Left ventricle myocardium superior (tissue), 1 donor: ENCODE results near the gene KCNJ9. TPM values are rescaled to one million over a fixed set of nuclear protein-coding genes. Genes with fewer than 3 reads are reported as not detected.

Source experiments
- ATAC-seq: fragments of 200-7000 bp; cut with Tn5 transposase; one replicate; pipeline ENCODE4 v1.9.1; 2020; ENCODE audit warnings: mild to moderate bottlenecking, moderate library complexity
- DNase-seq: peaks from one replicate; pipeline ENCODE4 v3.0.0-alpha.2; 2020
- intact Hi-C: fragments of 100-400 bp; cut with micrococcal nuclease; formaldehyde crosslinking; loops from one replicate; pipeline ENCODE4 v1.11.0; 2022
- total RNA-seq: library from RNA; stranded (reverse); fragmentation: NEBNext Ultra II Directional; extraction: Animal tissue kit (Norgen Biotek cat#: 25700); gene quantifications from one replicate; pipeline ENCODE4 v1.2.1, GENCODE V29; 2021
- donor health status: DM: no; HTN: yes; CAD: no; lungs with severe emphysema.

The KCNJ9 gene
- total RNA-seq, 1 donor from 2014 or later: not detected

- DNase-seq: no peak
- intact Hi-C loops: no loop called here
- ATAC-seq: no peak
Observed at GRCh38 chr1:160084771-160085321, 3.5 kb downstream of the KCNJ9 start.

- DNase-seq (peak; percentile 91), ATAC-seq (peak; percentile 83)
- intact Hi-C loops: no loop called here
Observed at GRCh38 chr1:160085686-160086455, 4.5 kb downstream of the KCNJ9 start.

DNA sequence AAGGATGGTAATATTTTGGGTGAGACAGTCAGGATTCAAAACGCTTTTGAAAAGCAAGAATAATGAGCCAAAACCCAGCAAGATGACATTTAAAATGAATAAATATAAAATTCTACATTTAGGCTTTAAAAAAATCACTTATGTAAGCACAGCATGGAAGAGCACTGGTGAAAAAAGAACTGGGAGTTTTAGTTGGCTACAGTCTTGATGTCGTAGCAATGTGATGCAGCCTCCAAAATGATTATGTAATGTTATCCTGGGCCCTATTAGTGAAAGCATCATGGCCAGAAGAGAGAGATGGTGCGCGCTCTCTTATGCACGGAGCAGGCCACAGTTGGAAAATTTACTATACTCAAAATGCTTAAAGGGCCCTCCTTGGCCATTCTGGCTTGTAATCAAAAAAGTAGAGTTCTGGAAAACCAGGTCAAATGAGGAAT is 5.1 kb downstream of the KCNJ9 start:
- DNase-seq: no peak
- peak; percentile 49 for ATAC-seq
- intact Hi-C loops: no loop called here

- DNase-seq: no peak
- ATAC-seq: no peak
- intact Hi-C loops: no loop called here
Observed at GRCh38 chr1:160087118-160087662, 5.9 kb downstream of the KCNJ9 start.

- ATAC-seq (no peak), DNase-seq (no peak)
- intact Hi-C loops: no loop called here
Observed at GRCh38 chr1:160089883-160090282, 8.5 kb downstream of the KCNJ9 start.

DNA sequence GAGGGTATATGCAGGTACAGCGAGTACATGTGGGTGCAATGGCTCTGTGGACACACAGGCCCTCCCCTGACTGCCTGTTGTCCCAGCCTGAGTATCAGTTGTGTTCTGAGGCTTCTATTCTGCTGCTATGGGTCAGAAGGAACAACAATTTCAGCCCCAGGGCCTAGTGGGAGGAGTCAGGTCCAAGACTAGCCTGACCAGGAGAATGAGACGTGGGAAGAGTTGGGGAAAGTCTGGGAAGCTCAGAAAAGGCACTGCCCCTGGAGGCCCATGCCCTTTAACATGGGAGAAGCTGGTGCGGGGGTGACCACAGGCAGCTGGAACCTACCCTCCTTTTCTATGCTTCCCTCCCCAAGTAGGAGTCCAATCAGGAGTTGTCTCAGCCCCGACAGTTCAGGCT is 9.4 kb downstream of the KCNJ9 start:
- intact Hi-C loops: no loop called here
- ATAC-seq: no peak
- no peak for DNase-seq

DNA sequence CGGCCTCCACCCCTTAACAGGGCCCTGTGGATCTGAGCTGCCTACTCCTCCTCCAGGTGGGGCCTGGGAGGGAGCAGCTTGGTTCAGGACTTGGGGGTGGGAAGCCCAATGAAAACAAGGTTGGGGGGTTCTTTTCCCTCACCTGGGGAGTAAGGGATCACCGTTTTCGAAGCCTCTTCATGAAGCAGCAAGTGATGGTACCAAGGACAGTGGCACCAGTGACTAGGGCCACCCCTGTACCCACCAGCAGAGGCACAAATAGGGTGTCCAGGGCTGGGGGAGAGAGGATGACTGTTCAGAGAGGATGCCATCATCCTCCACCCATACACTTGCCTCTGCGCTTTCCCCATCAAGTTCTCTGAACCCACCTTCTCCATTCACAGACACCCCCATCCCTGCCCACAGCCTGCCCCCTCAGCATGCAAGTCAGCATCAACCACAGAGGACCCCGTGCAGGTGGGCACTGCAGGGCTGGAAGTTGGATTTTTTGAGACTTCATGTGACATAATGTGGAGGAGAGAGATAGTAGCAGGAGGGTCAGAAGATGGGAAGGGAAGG is 10.4 kb downstream of the KCNJ9 start:
- intact Hi-C loops: no loop called here
- ATAC-seq: no peak
- no peak for DNase-seq

DNA sequence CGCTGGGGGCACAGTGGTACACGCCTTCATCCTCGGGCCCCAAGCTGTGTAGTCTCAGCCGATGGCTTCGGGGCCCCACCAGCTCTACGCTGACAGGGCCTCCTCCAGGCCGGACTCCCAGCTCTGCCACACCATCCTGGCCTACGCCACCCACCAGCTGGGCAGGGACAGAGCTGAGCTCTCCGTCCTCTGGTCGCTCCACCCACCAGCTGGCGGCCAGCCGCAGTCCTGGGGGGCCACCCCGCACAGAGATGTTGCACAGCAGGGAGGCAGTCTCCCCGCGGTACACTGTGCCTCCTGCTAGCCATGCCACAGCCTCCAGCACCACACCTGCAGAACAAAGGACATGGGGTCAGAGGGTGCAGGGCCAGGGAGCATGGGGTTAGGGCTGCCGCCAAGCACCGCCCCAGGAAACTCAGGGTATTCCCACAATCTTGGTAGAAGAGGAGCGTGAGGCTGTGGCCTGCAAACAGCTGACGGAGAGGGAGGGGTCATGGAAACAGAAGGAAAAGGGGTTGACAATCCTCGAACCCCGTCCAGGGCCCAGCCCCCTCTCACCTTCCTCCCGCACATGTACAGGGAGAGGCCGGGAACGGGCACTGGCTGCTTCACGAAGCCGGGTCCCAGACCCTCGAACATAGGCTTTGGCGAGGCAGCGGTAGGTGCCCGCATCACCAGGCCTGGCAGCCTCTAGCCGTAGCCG is 11.2 kb downstream of the KCNJ9 start:
- ATAC-seq: no peak

DNA sequence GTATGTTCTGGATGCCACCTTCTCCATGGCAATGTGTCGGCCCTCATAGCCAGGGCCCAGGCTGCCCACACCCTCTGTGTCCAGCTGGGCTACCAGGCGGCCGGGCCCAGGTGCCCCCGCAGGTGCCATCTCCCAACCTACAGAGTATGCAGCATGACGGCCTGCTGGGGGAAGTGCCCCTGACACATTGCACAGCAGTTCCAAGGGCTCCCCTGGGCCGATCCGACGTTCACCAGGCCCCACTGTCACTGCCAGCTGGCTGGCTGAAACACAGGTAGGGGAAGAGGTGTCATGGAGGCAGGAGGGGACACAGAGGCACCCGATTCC is 11.7 kb downstream of the KCNJ9 start:
- intact Hi-C loops: no loop called here
- no peak for DNase-seq
- ATAC-seq: no peak

More for the DNA sequence above, 11.2 kb downstream of the KCNJ9 start:
- intact Hi-C loops: no loop called here
- no peak for DNase-seq

- intact Hi-C loops: no loop called here
- ATAC-seq: no peak
- no peak for DNase-seq
Observed at GRCh38 chr1:160093624-160094290, 12.4 kb downstream of the KCNJ9 start.

- intact Hi-C loops: no loop called here
- DNase-seq (no peak), ATAC-seq (no peak)
Observed at GRCh38 chr1:160094291-160094625, 12.9 kb downstream of the KCNJ9 start.

DNA sequence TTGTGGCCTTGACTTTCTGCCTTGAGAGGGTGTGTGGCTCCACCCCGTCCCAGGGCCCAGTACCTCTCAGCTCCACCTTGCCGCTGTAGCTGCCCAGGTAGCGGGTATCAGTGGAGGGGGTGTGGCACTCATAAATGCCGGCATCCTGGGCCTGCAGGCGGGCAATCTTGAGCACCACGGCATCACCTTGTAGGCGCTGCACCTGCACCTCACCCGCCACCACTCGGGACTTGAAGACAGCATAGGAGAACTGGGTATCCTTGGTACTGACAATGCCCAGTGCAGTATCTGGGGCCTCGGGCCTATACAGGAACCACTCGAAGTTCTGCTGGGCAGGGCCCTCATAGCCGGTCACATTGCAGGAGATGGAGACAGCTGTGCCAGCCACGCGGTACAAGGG is 13.5 kb downstream of the KCNJ9 start:
- DNase-seq (no peak), ATAC-seq (no peak)
- intact Hi-C loops: no loop called here

GRCh38 chr1:160095382-160096105 is 14.2 kb downstream of the KCNJ9 start:
- DNase-seq: no peak
- ATAC-seq: no peak
- intact Hi-C loops: no loop called here

GRCh38 chr1:160096274-160097116 is 15.2 kb downstream of the KCNJ9 start:
- ATAC-seq (no peak), DNase-seq (no peak)
- intact Hi-C loops: no loop called here

DNA sequence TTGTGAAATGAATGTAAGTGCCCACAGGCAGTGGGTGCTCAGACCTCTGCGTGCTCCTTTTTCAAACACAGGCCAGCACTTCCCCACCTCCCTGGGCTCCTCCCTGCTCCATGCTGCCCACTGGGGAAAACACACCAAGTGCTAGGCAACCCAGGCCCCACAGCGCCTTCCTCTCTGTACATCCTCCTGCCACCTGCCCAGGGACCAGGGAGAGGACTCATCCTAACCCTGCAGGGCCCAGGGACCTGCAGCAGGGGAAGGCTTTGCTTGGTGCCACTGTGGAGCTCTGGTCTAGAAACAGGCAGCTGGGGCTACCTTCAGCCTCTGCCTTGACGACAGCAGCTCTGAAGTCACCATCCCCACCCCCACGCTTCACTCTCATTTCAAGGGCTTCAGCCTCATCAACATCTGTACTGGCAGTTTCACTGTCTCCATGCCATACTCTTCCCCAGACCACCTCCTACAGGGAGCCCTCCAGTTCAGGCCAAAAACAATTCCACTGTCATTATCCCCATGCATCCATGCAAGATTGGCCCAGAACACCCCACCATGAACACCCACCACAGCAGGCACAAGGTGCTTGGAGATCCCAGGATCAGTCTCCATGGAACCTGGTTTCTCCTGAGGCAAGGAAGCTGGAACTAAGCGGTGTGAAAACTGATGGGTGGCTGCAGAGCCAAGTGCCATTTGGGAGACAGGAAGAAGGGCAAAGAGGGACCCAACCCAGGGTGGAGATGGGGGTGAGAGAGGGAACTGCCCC is 16.0 kb downstream of the KCNJ9 start:
- ATAC-seq (no peak), DNase-seq (no peak)
- intact Hi-C loops: no loop called here

- intact Hi-C loops: no loop called here
- peak; percentile 95 for DNase-seq
Observed at GRCh38 chr1:160097911-160098851, 16.8 kb downstream of the KCNJ9 start, which contains the start of gene IGSF8. Gene IGSF8, minus strand, starts transcription at chr1:160098619. Its CDS starts 147 bp downstream, at chr1:160098472.

More at GRCh38 chr1:160097911-160098851, 16.8 kb downstream of the KCNJ9 start, which contains the start of gene IGSF8:
- ATAC-seq: peak; percentile 78
